H1 (cell line): ENCODE results near the gene GLRA1. TPM values are rescaled to one million over a fixed set of nuclear protein-coding genes. Genes with fewer than 3 reads are reported as not detected.

Experiments
- ASH2L ChIP-seq: fragments of 200-600, 300-600 bp; sonication (generic); IDR thresholded peaks from one replicate; pipeline ENCODE4 v1.7.1; 2017; ENCODE audit warnings: low read length
- HDAC2 ChIP-seq, 2 experiments: fragments of 300-600 bp in 1 of 2; sonication (generic) in 1 of 2; IDR thresholded peaks; 2 replicates each; pipeline ENCODE4 v1.6.1; 2011 to 2012; ENCODE audit warnings: low read depth in 2 of 2, low read length in 2 of 2, mild to moderate bottlenecking in 2 of 2, moderate library complexity in 2 of 2, borderline replicate concordance in 1 of 2, inconsistent platforms in 1 of 2
- HDAC6 ChIP-seq: IDR thresholded peaks from one replicate; pipeline ENCODE4 v1.7.1; 2012; ENCODE audit warnings: low read depth, mild to moderate bottlenecking, inconsistent platforms, low read length, moderate library complexity
- RXRA ChIP-seq: IDR thresholded peaks from 2 replicates; pipeline ENCODE4 v1.6.1; 2011; ENCODE audit warnings: low read depth, mild to moderate bottlenecking, low read length, moderate library complexity; ENCODE audit not compliant: insufficient read depth
- TBP ChIP-seq: IDR thresholded peaks from 2 replicates; pipeline ENCODE4 v1.6.1; 2011; ENCODE audit warnings: low read depth, low read length, improper control_type of control experiment
- TEAD4 ChIP-seq: IDR thresholded peaks from 2 replicates; pipeline ENCODE4 v1.6.1; 2012; ENCODE audit warnings: low read depth, low read length, inconsistent platforms, mixed read lengths
- polyA plus RNA-seq, 7 experiments: library from polyadenylated mRNA; depleted of rRNA in 3 of 7; stranded (reverse) in 5 of 7; unstranded in 2 of 7; fragments of >200 nt in 5 of 7; fragments of 200-250 nt in 2 of 7; gene quantifications; 1 replicate in 5 of 7; 2 replicates in 1 of 7; 4 replicates in 1 of 7; pipeline versions ENCODE4 v1.2.1 to v1.2.3, GENCODE V29; 2011 to 2013; ENCODE audit warnings: missing spikeins in 2 of 7, mixed read lengths in 2 of 7
- total RNA-seq: library from RNA; stranded (reverse); fragmentation: NEBNext Ultra II Directional; extraction: Animal tissue kit (Norgen Biotek cat#: 25700); gene quantifications from 2 replicates; pipeline ENCODE4 v1.2.1, GENCODE V29; 2021

Gene GLRA1
- total and polyA plus RNA-seq, 2 of the 8 experiments (the other 6 are each of a cell fraction or from before 2014, with no cell fraction given): not detected

- TF ChIP-seq TBP (no peak), TEAD4 (no peak), HDAC2 (IDR thresholded peaks at IDR 0.05; ENCODE audit: borderline replicate concordance in 1 of 2, low read depth in 2 of 2, low read length in 2 of 2) (no peak), HDAC6 (no peak), ASH2L (no peak), RXRA (no peak)
Measured at GRCh38 chr5:151949113-151949512, 24.5 kb upstream of the GLRA1 start (continued).
